ENCODE measurements around the gene IL18R1. TPM values are rescaled to one million over a fixed set of nuclear protein-coding genes. Genes with fewer than 3 reads are reported as not detected.

The IL18R1 gene
- total RNA-seq, 1 donor from 2014 or later: not detected

GRCh38 chr2:102344397-102344796 is 11.2 kb upstream of the IL18R1 start:
- TF ChIP-seq, protein P1, sequence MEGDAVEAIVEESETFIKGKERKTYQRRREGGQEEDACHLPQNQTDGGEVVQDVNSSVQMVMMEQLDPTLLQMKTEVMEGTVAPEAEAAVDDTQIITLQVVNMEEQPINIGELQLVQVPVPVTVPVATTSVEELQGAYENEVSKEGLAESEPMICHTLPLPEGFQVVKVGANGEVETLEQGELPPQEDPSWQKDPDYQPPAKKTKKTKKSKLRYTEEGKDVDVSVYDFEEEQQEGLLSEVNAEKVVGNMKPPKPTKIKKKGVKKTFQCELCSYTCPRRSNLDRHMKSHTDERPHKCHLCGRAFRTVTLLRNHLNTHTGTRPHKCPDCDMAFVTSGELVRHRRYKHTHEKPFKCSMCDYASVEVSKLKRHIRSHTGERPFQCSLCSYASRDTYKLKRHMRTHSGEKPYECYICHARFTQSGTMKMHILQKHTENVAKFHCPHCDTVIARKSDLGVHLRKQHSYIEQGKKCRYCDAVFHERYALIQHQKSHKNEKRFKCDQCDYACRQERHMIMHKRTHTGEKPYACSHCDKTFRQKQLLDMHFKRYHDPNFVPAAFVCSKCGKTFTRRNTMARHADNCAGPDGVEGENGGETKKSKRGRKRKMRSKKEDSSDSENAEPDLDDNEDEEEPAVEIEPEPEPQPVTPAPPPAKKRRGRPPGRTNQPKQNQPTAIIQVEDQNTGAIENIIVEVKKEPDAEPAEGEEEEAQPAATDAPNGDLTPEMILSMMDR (IDR thresholded peaks at IDR 0.05; ENCODE audit: partially characterized antibody, unreplicated experiment): no peak
- H3K9me3 Mint-ChIP-seq (ENCODE audit: unreplicated experiment): no peaks in the 10 kb centered on the region
- no peaks in the 10 kb centered on the region for H3K4me1 Mint-ChIP-seq (ENCODE audit: low read depth, unreplicated experiment)
- H3K36me3 Mint-ChIP-seq (ENCODE audit: unreplicated experiment): no peaks in the 10 kb centered on the region
- no peaks in the 10 kb centered on the region for H3K27me3 Mint-ChIP-seq (ENCODE audit: unreplicated experiment)
- DNase-seq: no peak
- no peak overlapping the region for H3K4me3 Mint-ChIP-seq (ENCODE audit: unreplicated experiment)
- no peak overlapping the region for H3K27ac Mint-ChIP-seq (ENCODE audit: unreplicated experiment)

DNA sequence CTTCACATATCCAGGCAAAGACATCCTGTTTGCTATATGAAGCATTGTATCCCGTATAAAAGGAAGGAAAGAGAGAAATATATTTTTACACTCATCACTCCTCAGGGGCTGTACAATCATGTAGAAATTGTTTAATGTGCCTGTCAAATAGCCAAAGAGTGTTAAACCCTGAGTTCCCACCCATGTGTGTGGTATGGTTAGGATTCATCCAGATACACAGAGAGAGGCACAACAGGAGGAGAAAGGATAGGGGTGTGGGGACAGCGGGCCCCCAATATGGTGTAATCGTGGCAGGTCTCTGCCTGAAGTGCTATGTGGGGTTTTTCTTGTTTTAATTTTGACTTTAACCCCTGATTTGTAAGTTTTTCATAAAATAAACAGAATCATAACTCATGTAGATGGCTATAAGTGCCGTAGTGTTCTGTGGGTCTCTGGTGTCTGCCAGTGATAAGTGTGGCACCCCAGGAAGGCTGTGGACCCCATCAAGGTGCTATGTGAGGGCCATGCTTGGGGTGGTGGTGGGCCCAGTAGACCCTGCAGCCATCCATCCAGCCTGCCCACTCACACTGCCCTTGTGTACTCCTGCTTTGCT is 10.2 kb upstream of the IL18R1 start:
- Mint-ChIP-seq H3K27me3 (ENCODE audit: unreplicated experiment) (no peaks in the 10 kb centered on the region), H3K4me1 (ENCODE audit: low read depth, unreplicated experiment) (no peaks in the 10 kb centered on the region), H3K36me3 (ENCODE audit: unreplicated experiment) (no peaks in the 10 kb centered on the region), H3K4me3 (ENCODE audit: unreplicated experiment) (no peak overlapping the region), H3K27ac (ENCODE audit: unreplicated experiment) (no peak overlapping the region), H3K9me3 (ENCODE audit: unreplicated experiment) (no peaks in the 10 kb centered on the region)
- TF ChIP-seq, protein P1 (IDR thresholded peaks at IDR 0.05; ENCODE audit: partially characterized antibody, unreplicated experiment): no peak
- DNase-seq: no peak

- no peaks in the 10 kb centered on the region for H3K4me1 Mint-ChIP-seq (ENCODE audit: low read depth, unreplicated experiment)
- no peaks in the 10 kb centered on the region for H3K9me3 Mint-ChIP-seq (ENCODE audit: unreplicated experiment)
- no peak for DNase-seq
- no peaks in the 10 kb centered on the region for H3K27me3 Mint-ChIP-seq (ENCODE audit: unreplicated experiment)
- H3K27ac Mint-ChIP-seq (ENCODE audit: unreplicated experiment): no peak overlapping the region
- no peaks in the 10 kb centered on the region for H3K36me3 Mint-ChIP-seq (ENCODE audit: unreplicated experiment)
- no peak overlapping the region for H3K4me3 Mint-ChIP-seq (ENCODE audit: unreplicated experiment)
- TF ChIP-seq, protein P1 (IDR thresholded peaks at IDR 0.05; ENCODE audit: partially characterized antibody, unreplicated experiment): no peak
Measured at GRCh38 chr2:102346381-102347130, 9.0 kb upstream of the IL18R1 start.

GRCh38 chr2:102350137-102350793 is 5.3 kb upstream of the IL18R1 start:
- Mint-ChIP-seq H3K36me3 (ENCODE audit: unreplicated experiment) (no peaks in the 10 kb centered on the region), H3K9me3 (ENCODE audit: unreplicated experiment) (no peaks in the 10 kb centered on the region), H3K4me1 (ENCODE audit: low read depth, unreplicated experiment) (no peaks in the 10 kb centered on the region), H3K27me3 (ENCODE audit: unreplicated experiment) (no peaks in the 10 kb centered on the region), H3K4me3 (ENCODE audit: unreplicated experiment) (no peak overlapping the region), H3K27ac (ENCODE audit: unreplicated experiment) (no peak overlapping the region)
- TF ChIP-seq, protein P1 (IDR thresholded peaks at IDR 0.05; ENCODE audit: partially characterized antibody, unreplicated experiment): no peak
- no peak for DNase-seq

DNA sequence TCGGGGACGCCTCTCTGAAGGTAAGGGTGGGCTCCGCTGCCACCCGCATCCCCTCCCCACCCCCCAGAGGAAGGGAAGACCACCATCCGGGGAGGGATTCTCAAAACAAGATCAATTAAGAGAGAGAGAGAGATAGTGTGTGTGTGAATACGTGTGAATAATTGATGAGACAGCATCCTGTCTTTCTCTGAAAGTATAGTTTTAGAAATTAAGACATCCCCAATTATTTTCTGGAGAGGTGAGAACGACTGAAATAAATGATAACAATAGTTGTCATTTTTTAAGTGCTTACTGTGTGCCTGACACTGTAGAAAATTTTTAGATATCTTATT is 751 bp downstream of the IL18R1 start:
- H3K27ac Mint-ChIP-seq (ENCODE audit: unreplicated experiment): peak overlapping the region; percentile 22
- H3K4me3 Mint-ChIP-seq (ENCODE audit: unreplicated experiment): peak overlapping the region; percentile 88
- no peaks in the 10 kb centered on the region for H3K27me3 Mint-ChIP-seq (ENCODE audit: unreplicated experiment)
- H3K9me3 Mint-ChIP-seq (ENCODE audit: unreplicated experiment): peaks cover 2% of the 10 kb centered on the region
- peaks cover 4% of the 10 kb centered on the region for H3K4me1 Mint-ChIP-seq (ENCODE audit: low read depth, unreplicated experiment)
- H3K36me3 Mint-ChIP-seq (ENCODE audit: unreplicated experiment): no peaks in the 10 kb centered on the region
- TF ChIP-seq, protein P1 (IDR thresholded peaks at IDR 0.05; ENCODE audit: partially characterized antibody, unreplicated experiment): no peak
- DNase-seq: no peak
